22Rv1 (cell line): Measurements from ENCODE around the gene TMEM163.

ENCODE experiments used
- CTCF ChIP-seq: fragments of 450-650 bp; IDR thresholded peaks from 2 replicates; pipeline ENCODE4 v1.5.1; 2017; ENCODE audit warnings: mild to moderate bottlenecking
- ZFX ChIP-seq: fragments of 450-650 bp; IDR thresholded peaks from 2 replicates; pipeline ENCODE4 v1.6.1; 2017; ENCODE audit warnings: antibody characterized with exemption, borderline replicate concordance

- TF ChIP-seq CTCF (no peak), ZFX (no peak)
These were observed 1.3 kb downstream of the TMEM163 start for GRCh38 chr2:134717286-134718022.
